Mesenchymal stem cell (in vitro differentiated cells and primary cell): Measurements from ENCODE around the gene RNF40.

ENCODE experiments used
- DNase-seq: peaks from one replicate; pipeline ENCODE4 v3.0.0-alpha.2; 2013
- H2AFZ ChIP-seq: one replicate; pipeline ENCODE4 v1.6.1; 2013; ENCODE audit warnings: low read depth, mild to moderate bottlenecking, control low read depth, inconsistent platforms, low read length, moderate library complexity
- H2AK5ac ChIP-seq: 2 replicates; pipeline ENCODE4 v1.6.1; 2013; ENCODE audit warnings: low read length, moderate library complexity, mild to moderate bottlenecking, inconsistent platforms; ENCODE audit not compliant: severe bottlenecking
- H2BK120ac ChIP-seq: one replicate; pipeline ENCODE4 v1.6.1; 2013; ENCODE audit warnings: low read depth, mild to moderate bottlenecking, inconsistent platforms, low read length, moderate library complexity
- H2BK12ac ChIP-seq, 2 experiments: one replicate each; pipeline ENCODE4 v1.6.1; 2013; ENCODE audit warnings: inconsistent platforms in 2 of 2, low read length in 2 of 2, mild to moderate bottlenecking in 2 of 2, moderate library complexity in 2 of 2, control low read depth in 1 of 2
- H2BK15ac ChIP-seq: one replicate; pipeline ENCODE4 v1.6.1; 2013; ENCODE audit warnings: mild to moderate bottlenecking, low read depth, inconsistent platforms; ENCODE audit not compliant: poor library complexity, severe bottlenecking
- H2BK5ac ChIP-seq: 2 replicates; pipeline ENCODE4 v1.6.1; 2013; ENCODE audit warnings: low read depth, mild to moderate bottlenecking, low read length, control low read depth, inconsistent platforms; ENCODE audit not compliant: poor library complexity, severe bottlenecking
- H3K14ac ChIP-seq, 2 experiments: one replicate each; pipeline ENCODE4 v1.6.1; 2013; ENCODE audit warnings: inconsistent platforms in 2 of 2, low read length in 2 of 2, control low read depth in 1 of 2, mild to moderate bottlenecking in 1 of 2, moderate library complexity in 1 of 2
- H3K18ac ChIP-seq, 2 experiments: one replicate each; pipeline ENCODE4 v1.6.1; 2013; ENCODE audit warnings: inconsistent platforms in 2 of 2, low read length in 2 of 2, control low read depth in 1 of 2, low read depth in 1 of 2, mild to moderate bottlenecking in 1 of 2
- H3K23ac ChIP-seq, 2 experiments: one replicate each; pipeline ENCODE4 v1.6.1; 2013; ENCODE audit warnings: inconsistent platforms in 2 of 2, low read length in 2 of 2, mild to moderate bottlenecking in 2 of 2, moderate library complexity in 2 of 2, control low read depth in 1 of 2
- H3K27ac ChIP-seq: 2 replicates; pipeline ENCODE4 v1.5.1; 2013; ENCODE audit warnings: mild to moderate bottlenecking, moderate library complexity, low read length, control low read depth, inconsistent platforms; ENCODE audit not compliant: poor library complexity, severe bottlenecking
- H3K27me3 ChIP-seq, 2 experiments: 2 replicates each; pipeline versions ENCODE4 v1.6.1 to v1.7.0; 2013; ENCODE audit warnings: low read length in 2 of 2, mild to moderate bottlenecking in 2 of 2, moderate library complexity in 2 of 2, control low read depth in 1 of 2, inconsistent platforms in 1 of 2; ENCODE audit not compliant: control insufficient read depth in 1 of 2, insufficient read depth in 1 of 2
- H3K36me3 ChIP-seq, 2 experiments: 2 replicates each; pipeline versions ENCODE4 v1.6.1 to v1.7.0; 2013; ENCODE audit warnings: low read length in 2 of 2, control low read depth in 1 of 2, inconsistent platforms in 1 of 2, low read depth in 1 of 2, mild to moderate bottlenecking in 1 of 2; ENCODE audit not compliant: insufficient read depth in 2 of 2, control insufficient read depth in 1 of 2
- H3K4ac ChIP-seq, 2 experiments: one replicate each; pipeline ENCODE4 v1.6.1; 2013; ENCODE audit warnings: inconsistent platforms in 2 of 2, low read length in 2 of 2, mild to moderate bottlenecking in 2 of 2, moderate library complexity in 2 of 2, control low read depth in 1 of 2, low read depth in 1 of 2
- H3K4me1 ChIP-seq: 2 replicates; pipeline ENCODE4 v1.6.1; 2013; ENCODE audit warnings: low read depth, low read length, control low read depth; ENCODE audit not compliant: control insufficient read depth, insufficient read depth
- H3K4me2 ChIP-seq: 2 replicates; pipeline ENCODE4 v1.6.1; 2013; ENCODE audit warnings: low read length, mild to moderate bottlenecking, inconsistent platforms; ENCODE audit not compliant: poor library complexity, severe bottlenecking
- H3K4me3 ChIP-seq, 2 experiments: 2 replicates each; pipeline versions ENCODE4 v1.5.1 to v1.7.0; 2013; ENCODE audit warnings: low read length in 2 of 2, mild to moderate bottlenecking in 2 of 2, control low read depth in 1 of 2, low read depth in 1 of 2; ENCODE audit not compliant: insufficient read depth in 1 of 2
- H3K79me1 ChIP-seq: replicated peaks from 2 replicates; pipeline ENCODE4 v1.6.1; 2013; ENCODE audit warnings: mild to moderate bottlenecking, control low read depth, low read length, inconsistent platforms; ENCODE audit not compliant: poor library complexity, severe bottlenecking
- H3K9ac ChIP-seq: 2 replicates; pipeline ENCODE4 v1.7.0; 2013; ENCODE audit warnings: mild to moderate bottlenecking, low read length, moderate library complexity
- H3K9me3 ChIP-seq: 2 replicates; pipeline ENCODE4 v1.7.0; 2013; ENCODE audit warnings: mild to moderate bottlenecking, low read length; ENCODE audit not compliant: control insufficient read depth
- H4K8ac ChIP-seq: one replicate; pipeline ENCODE4 v1.6.1; 2013; ENCODE audit warnings: inconsistent platforms, mild to moderate bottlenecking, low read length, moderate library complexity
- H4K91ac ChIP-seq: one replicate; pipeline ENCODE4 v1.6.1; 2013; ENCODE audit warnings: mild to moderate bottlenecking, low read length, inconsistent platforms
- WGBS: methylation state at CpG from one replicate; pipeline ENCODE4 v1.1.7; 2013; ENCODE audit warnings: mixed read lengths; 5-methylcytosine and 5-hydroxymethylcytosine counted together

RNF40 gene

GRCh38 chr16:30755955-30756780, 6.0 kb upstream of the RNF40 start:
- no peak for DNase-seq
- no peak overlapping the region for H3K9ac ChIP-seq
- H3K27me3 ChIP-seq, result no peaks in the 10 kb centered on the region
- 95% methylated on average over 20 of the region's 20 CpGs for WGBS
- no peak overlapping the region for H3K4me3 ChIP-seq
- H3K4me1 ChIP-seq, result no peaks in the 10 kb centered on the region
- no peak overlapping the region for H2BK5ac ChIP-seq
- no peak overlapping the region for H2AK5ac ChIP-seq
- H3K79me1 ChIP-seq, result peaks cover 31% of the 10 kb centered on the region
- no peak overlapping the region for H4K91ac ChIP-seq
- no peak overlapping the region for H2AFZ ChIP-seq
- H3K23ac ChIP-seq, result no peak overlapping the region
- H4K8ac ChIP-seq, result no peak overlapping the region
- H3K27ac ChIP-seq, result no peak overlapping the region
- H2BK12ac ChIP-seq, result no peak overlapping the region
- no peak overlapping the region for H3K18ac ChIP-seq
- H3K4ac ChIP-seq, result no peak overlapping the region
- no peaks in the 10 kb centered on the region for H3K9me3 ChIP-seq
- peaks cover 61 to 72% of the 10 kb centered on the region in 2 experiments for H3K36me3 ChIP-seq
- no peak overlapping the region for H2BK120ac ChIP-seq
- H3K14ac ChIP-seq, result no peak overlapping the region
- no peak overlapping the region for H3K4me2 ChIP-seq
- H2BK15ac ChIP-seq, result no peak overlapping the region

- Histone ChIP-seq H3K27me3 (no peaks in the 10 kb centered on the region), H4K91ac (no peak overlapping the region), H2AFZ (no peak overlapping the region), H3K79me1 (peaks cover 27% of the 10 kb centered on the region), H3K4me1 (no peaks in the 10 kb centered on the region), H3K27ac (no peak overlapping the region), H3K9ac (no peak overlapping the region), H3K36me3 (peaks cover 56 to 67% of the 10 kb centered on the region in 2 experiments), H2BK5ac (no peak overlapping the region), H4K8ac (no peak overlapping the region), H2BK120ac (no peak overlapping the region), H3K14ac (no peak overlapping the region), H3K4ac (no peak overlapping the region), H3K4me3 (no peak overlapping the region), H2BK12ac (no peak overlapping the region), H2BK15ac (no peak overlapping the region), H3K9me3 (no peaks in the 10 kb centered on the region), H3K4me2 (no peak overlapping the region), H3K23ac (no peak overlapping the region), H2AK5ac (no peak overlapping the region), H3K18ac (no peak overlapping the region)
- DNase-seq, result no peak
- over 99% methylated on average over 13 of the region's 13 CpGs for WGBS
These were observed 5.4 kb upstream of the RNF40 start for GRCh38 chr16:30756781-30757100.

GRCh38 chr16:30757316-30757715, 4.8 kb upstream of the RNF40 start:
- Histone ChIP-seq H2AK5ac (no peak overlapping the region), H3K36me3 (peaks cover 54 to 62% of the 10 kb centered on the region in 2 experiments), H3K4ac (no peak overlapping the region), H3K27ac (no peak overlapping the region), H4K91ac (no peak overlapping the region), H2AFZ (no peak overlapping the region), H3K9ac (no peak overlapping the region), H3K4me3 (no peak overlapping the region), H2BK5ac (no peak overlapping the region), H4K8ac (peak overlapping the region; percentile 39), H3K14ac (no peak overlapping the region), H3K9me3 (no peaks in the 10 kb centered on the region), H3K79me1 (peaks cover 25% of the 10 kb centered on the region), H3K18ac (no peak overlapping the region), H2BK12ac (no peak overlapping the region), H3K4me1 (no peaks in the 10 kb centered on the region), H3K27me3 (no peaks in the 10 kb centered on the region), H2BK15ac (no peak overlapping the region), H3K23ac (no peak overlapping the region), H3K4me2 (no peak overlapping the region), H2BK120ac (no peak overlapping the region)
- 96% methylated on average over 7 of the region's 7 CpGs for WGBS
- DNase-seq, result no peak

GRCh38 chr16:30758988-30759491, 3.1 kb upstream of the RNF40 start:
- Histone ChIP-seq H3K14ac (no peak overlapping the region), H2BK15ac (no peak overlapping the region), H3K79me1 (peaks cover 28% of the 10 kb centered on the region), H3K23ac (no peak overlapping the region), H2BK120ac (no peak overlapping the region), H3K4me3 (no peak overlapping the region), H3K27me3 (no peaks in the 10 kb centered on the region), H2AK5ac (no peak overlapping the region), H2AFZ (no peak overlapping the region), H4K8ac (no peak overlapping the region), H3K9ac (no peak overlapping the region), H3K4me2 (no peak overlapping the region), H2BK12ac (no peak overlapping the region), H3K4me1 (peaks cover 8% of the 10 kb centered on the region), H3K4ac (no peak overlapping the region), H3K9me3 (no peaks in the 10 kb centered on the region), H4K91ac (no peak overlapping the region), H3K27ac (no peak overlapping the region), H2BK5ac (no peak overlapping the region), H3K18ac (no peak overlapping the region), H3K36me3 (peaks cover 49 to 56% of the 10 kb centered on the region in 2 experiments)
- no peak for DNase-seq
- WGBS, result 94% methylated on average over 10 of the region's 10 CpGs
